K562 (cell line): ENCODE data around the gene GOPC. TPM values are rescaled to one million over a fixed set of nuclear protein-coding genes. Genes with fewer than 3 reads are reported as not detected.

Source experiments
- KAT8 ChIP-seq: fragments of 450-650 bp; IDR thresholded peaks from 2 replicates; pipeline ENCODE4 v1.6.1; 2016; ENCODE audit warnings: low read depth, mild to moderate bottlenecking
- PBX2 ChIP-seq, 2 experiments: IDR thresholded peaks in 1 of 2; conservative IDR thresholded peaks in 1 of 2; 2 replicates each; pipeline ENCODE4 v1.6.1; 2016; ENCODE audit warnings: low read depth in 2 of 2, mild to moderate bottlenecking in 1 of 2, missing compliant biosample characterization in 1 of 2, missing genetic modification characterization in 1 of 2, moderate library complexity in 1 of 2
- RBBP5 ChIP-seq: fragments of 200-600 bp; sonication (generic); IDR thresholded peaks from 2 replicates; pipeline ENCODE4 v1.6.1; 2012; ENCODE audit warnings: borderline replicate concordance, mild to moderate bottlenecking, low read length, control low read depth, inconsistent platforms; ENCODE audit not compliant: insufficient read depth, poor library complexity, severe bottlenecking
- RERE ChIP-seq: sonication (generic); formaldehyde crosslinking; IDR thresholded peaks from 2 replicates; pipeline ENCODE4 v1.8.0; 2023; ENCODE audit warnings: missing genetic modification reagents, mild to moderate bottlenecking, borderline replicate concordance
- polyA plus RNA-seq, 8 experiments: library from polyadenylated mRNA; depleted of rRNA in 4 of 8; stranded (reverse) in 5 of 8; unstranded in 3 of 8; fragments of >200 nt; fragmentation: Nextera tagmentation in 2 of 8; fragmentation: Illumina TruSeq in 1 of 8; extraction: Ambion mirVana in 2 of 8; extraction: Trizol in 1 of 8; gene quantifications; 2 replicates each; pipeline versions ENCODE4 v1.2.1 to v1.2.3, GENCODE V29; 2011 to 2014; ENCODE audit warnings: inconsistent platforms in 1 of 8, missing spikeins in 1 of 8
- total RNA-seq, 7 experiments: library from RNA; depleted of rRNA in 6 of 7; stranded (reverse); fragments of >200 nt in 6 of 7; fragmentation: Illumina TruSeq in 2 of 7; extraction: Trizol in 2 of 7; gene quantifications; 2 replicates each; pipeline versions ENCODE4 v1.2.1 to v1.2.3, GENCODE V29; 2011 to 2021; ENCODE audit warnings: low replicate concordance in 1 of 7
- TF ChIP-seq, protein P1 (sequence below): fragments of 450-650 bp; conservative IDR thresholded peaks from 2 replicates; pipeline ENCODE4 v1.6.1; 2016; ENCODE audit warnings: missing genetic modification characterization, low read depth, mild to moderate bottlenecking, control low read depth, missing compliant biosample characterization
- TF ChIP-seq, protein P2 (sequence below): fragments of 450-650 bp; formaldehyde crosslinking; IDR thresholded peaks from 2 replicates; pipeline ENCODE4 v1.4.0; 2020; ENCODE audit warnings: mild to moderate bottlenecking, mixed read lengths
- TF ChIP-seq, protein P3 (sequence below): IDR thresholded peaks from 3 replicates; pipeline ENCODE4 v1.6.1; 2011; ENCODE audit warnings: borderline replicate concordance, mild to moderate bottlenecking, moderate library complexity; ENCODE audit not compliant: insufficient read length; ENCODE audit errors: extremely low read depth

GOPC gene
- total and polyA plus RNA-seq, 9 of the 15 experiments (the other 6 are each of a cell fraction or from before 2014, with no cell fraction given) = 10.0 to 32.2 (median 25.6) TPM

GRCh38 chr6:117602151-117602898, at the start of gene GOPC (continued):
- TF ChIP-seq RBBP5 (peak; percentile 78), PBX2 (CRISPR knock-in tag; IDR thresholded peaks at IDR 0.05; ENCODE audit: low read depth) (no peak), PBX2 (tag; conservative IDR thresholded peaks at IDR 0.05; ENCODE audit: low read depth) (peak; percentile 55), RERE (no peak), KAT8 (no peak)
- TF ChIP-seq, protein P1, sequence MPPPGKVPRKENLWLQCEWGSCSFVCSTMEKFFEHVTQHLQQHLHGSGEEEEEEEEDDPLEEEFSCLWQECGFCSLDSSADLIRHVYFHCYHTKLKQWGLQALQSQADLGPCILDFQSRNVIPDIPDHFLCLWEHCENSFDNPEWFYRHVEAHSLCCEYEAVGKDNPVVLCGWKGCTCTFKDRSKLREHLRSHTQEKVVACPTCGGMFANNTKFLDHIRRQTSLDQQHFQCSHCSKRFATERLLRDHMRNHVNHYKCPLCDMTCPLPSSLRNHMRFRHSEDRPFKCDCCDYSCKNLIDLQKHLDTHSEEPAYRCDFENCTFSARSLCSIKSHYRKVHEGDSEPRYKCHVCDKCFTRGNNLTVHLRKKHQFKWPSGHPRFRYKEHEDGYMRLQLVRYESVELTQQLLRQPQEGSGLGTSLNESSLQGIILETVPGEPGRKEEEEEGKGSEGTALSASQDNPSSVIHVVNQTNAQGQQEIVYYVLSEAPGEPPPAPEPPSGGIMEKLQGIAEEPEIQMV (tag) = no peak
- TF ChIP-seq, protein P2, sequence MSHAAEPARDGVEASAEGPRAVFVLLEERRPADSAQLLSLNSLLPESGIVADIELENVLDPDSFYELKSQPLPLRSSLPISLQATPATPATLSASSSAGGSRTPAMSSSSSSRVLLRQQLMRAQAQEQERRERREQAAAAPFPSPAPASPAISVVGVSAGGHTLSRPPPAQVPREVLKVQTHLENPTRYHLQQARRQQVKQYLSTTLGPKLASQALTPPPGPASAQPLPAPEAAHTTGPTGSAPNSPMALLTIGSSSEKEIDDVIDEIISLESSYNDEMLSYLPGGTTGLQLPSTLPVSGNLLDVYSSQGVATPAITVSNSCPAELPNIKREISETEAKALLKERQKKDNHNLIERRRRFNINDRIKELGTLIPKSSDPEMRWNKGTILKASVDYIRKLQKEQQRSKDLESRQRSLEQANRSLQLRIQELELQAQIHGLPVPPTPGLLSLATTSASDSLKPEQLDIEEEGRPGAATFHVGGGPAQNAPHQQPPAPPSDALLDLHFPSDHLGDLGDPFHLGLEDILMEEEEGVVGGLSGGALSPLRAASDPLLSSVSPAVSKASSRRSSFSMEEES (CRISPR knock-in tag) = no peak
- TF ChIP-seq, protein P3, sequence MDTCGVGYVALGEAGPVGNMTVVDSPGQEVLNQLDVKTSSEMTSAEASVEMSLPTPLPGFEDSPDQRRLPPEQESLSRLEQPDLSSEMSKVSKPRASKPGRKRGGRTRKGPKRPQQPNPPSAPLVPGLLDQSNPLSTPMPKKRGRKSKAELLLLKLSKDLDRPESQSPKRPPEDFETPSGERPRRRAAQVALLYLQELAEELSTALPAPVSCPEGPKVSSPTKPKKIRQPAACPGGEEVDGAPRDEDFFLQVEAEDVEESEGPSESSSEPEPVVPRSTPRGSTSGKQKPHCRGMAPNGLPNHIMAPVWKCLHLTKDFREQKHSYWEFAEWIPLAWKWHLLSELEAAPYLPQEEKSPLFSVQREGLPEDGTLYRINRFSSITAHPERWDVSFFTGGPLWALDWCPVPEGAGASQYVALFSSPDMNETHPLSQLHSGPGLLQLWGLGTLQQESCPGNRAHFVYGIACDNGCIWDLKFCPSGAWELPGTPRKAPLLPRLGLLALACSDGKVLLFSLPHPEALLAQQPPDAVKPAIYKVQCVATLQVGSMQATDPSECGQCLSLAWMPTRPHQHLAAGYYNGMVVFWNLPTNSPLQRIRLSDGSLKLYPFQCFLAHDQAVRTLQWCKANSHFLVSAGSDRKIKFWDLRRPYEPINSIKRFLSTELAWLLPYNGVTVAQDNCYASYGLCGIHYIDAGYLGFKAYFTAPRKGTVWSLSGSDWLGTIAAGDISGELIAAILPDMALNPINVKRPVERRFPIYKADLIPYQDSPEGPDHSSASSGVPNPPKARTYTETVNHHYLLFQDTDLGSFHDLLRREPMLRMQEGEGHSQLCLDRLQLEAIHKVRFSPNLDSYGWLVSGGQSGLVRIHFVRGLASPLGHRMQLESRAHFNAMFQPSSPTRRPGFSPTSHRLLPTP = no peak
